ENCODE results near the gene PSRC1. TPM values are rescaled to one million over a fixed set of nuclear protein-coding genes. Genes with fewer than 3 reads are reported as not detected.
A peak's percentile ranks its signal among the peaks of the same experiment; 100 is the strongest.

PSRC1 gene
- total RNA-seq, 1 experiment from 2014 or later: 60.3 TPM

DNA sequence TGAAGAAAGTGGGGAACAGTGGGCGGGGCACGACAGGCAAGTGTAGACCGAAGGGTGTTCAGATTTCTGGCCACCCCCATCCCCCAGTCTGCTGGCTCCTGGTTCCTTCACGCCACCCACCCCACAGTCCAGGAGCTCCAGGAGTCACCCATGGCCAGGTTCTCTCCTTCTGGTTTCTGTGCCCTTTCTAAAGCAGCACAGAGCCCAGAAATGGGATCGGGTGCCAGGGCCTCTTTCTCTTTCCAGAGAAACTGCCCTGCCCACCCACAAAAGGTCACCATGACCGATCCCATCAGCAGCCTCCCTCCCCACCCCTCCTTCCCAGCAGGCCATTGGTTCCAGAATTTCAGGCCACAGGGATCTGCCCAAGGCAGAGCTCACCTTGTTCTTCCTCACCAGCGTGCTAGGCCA is 36.8 kb downstream of the PSRC1 start:
- Histone ChIP-seq H4K5ac (ENCODE audit: insufficient read length, low read depth, low read length) (no peak overlapping the region), H3K79me2 (ENCODE audit: insufficient read depth, low read length) (no peaks in the 10 kb centered on the region), H3K56ac (ENCODE audit: insufficient read length, low read depth, low read length) (no peak overlapping the region), H3K18ac (ENCODE audit: insufficient read length, low read depth, low read length) (no peak overlapping the region), H4K20me1 (ENCODE audit: control insufficient read depth, insufficient read depth, insufficient read length) (no peaks in the 10 kb centered on the region), H4K8ac (replicated peaks; ENCODE audit: insufficient read length, low read depth, low read length) (no peak overlapping the region), H3K27ac (ENCODE audit: insufficient read length, low read depth, low read length) (no peak overlapping the region), H2BK15ac (ENCODE audit: low read depth, low read length) (no peak overlapping the region), H3K14ac (ENCODE audit: insufficient read depth, low read length) (no peak overlapping the region), H2BK5ac (ENCODE audit: insufficient read length, low read length) (no peak overlapping the region), H2BK12ac (ENCODE audit: insufficient read length, low read depth, low read length) (no peak overlapping the region), H2AFZ (ENCODE audit: low read length) (no peak overlapping the region), H3K27me3 (ENCODE audit: insufficient read depth, low read length) (peaks cover 4% of the 10 kb centered on the region; the same call in 1 of the 2 replicates), H3K23me2 (ENCODE audit: insufficient read length, low read depth, low read length, poor library complexity, severe bottlenecking) (no peaks in the 10 kb centered on the region), H3K79me1 (ENCODE audit: insufficient read depth, low read depth, low read length, poor library complexity, severe bottlenecking) (no peaks in the 10 kb centered on the region), H2AK5ac (ENCODE audit: insufficient read length, low read length) (no peak overlapping the region), H2BK120ac (ENCODE audit: low read depth, low read length, poor library complexity, severe bottlenecking) (no peak overlapping the region), H4K91ac (ENCODE audit: insufficient read length, low read depth, low read length) (no peak overlapping the region), H3K23ac (ENCODE audit: insufficient read length, low read depth, low read length) (no peak overlapping the region), H3K9ac (ENCODE audit: extremely low read depth, insufficient read length, low read length) (no peak overlapping the region), H3K4me1 (ENCODE audit: insufficient read depth, low read length) (peaks cover 3% of the 10 kb centered on the region; the same call in 1 of the 2 replicates), H3T11ph (ENCODE audit: low read length) (no peak overlapping the region), H2BK20ac (ENCODE audit: low read depth, low read length, poor library complexity, severe bottlenecking) (no peak overlapping the region), H3K4me2 (ENCODE audit: insufficient read depth, insufficient read length, low read length) (no peak overlapping the region), H3K9me3 (ENCODE audit: control insufficient read depth, low read depth, low read length) (no peaks in the 10 kb centered on the region), H3K4ac (ENCODE audit: low read depth, low read length) (no peak overlapping the region)
- no peak for TF ChIP-seq CTCF (conservative IDR thresholded peaks at IDR 0.05)
- no CpG with 5 or more reads among the region's 7 CpGs for WGBS (ENCODE audit: extremely low coverage, insufficient read length, low lambda C conversion rate)
- peaks cover 24 to 28% of the 10 kb centered on the region in 2 experiments for H3K4me1 Mint-ChIP-seq
- no peak overlapping the region for H3K27ac Mint-ChIP-seq
- peaks cover 6 to 9% (median 6%) of the 10 kb centered on the region in 3 experiments; a peak in 6 of 7 replicates for H3K36me3 Mint-ChIP-seq (ENCODE audit: insufficient read depth in 1 of 3, low read depth in 3 of 3)
- no peak overlapping the region for H3K4me3 Mint-ChIP-seq
- H3K9me3 Mint-ChIP-seq: peaks cover 4 to 7% of the 10 kb centered on the region in 2 experiments; a peak in 4 of 5 replicates
- peaks cover 43% of the 10 kb centered on the region for H3K27me3 Mint-ChIP-seq (ENCODE audit: low read depth)
- peak; percentile 22 for DNase-seq

All from H9 (cell line).